Raji (cell line): ENCODE measurements around the gene FNBP1.

Experiments
- POLR2A ChIP-seq: IDR thresholded peaks from 2 replicates; pipeline ENCODE4 v1.6.1; 2011; ENCODE audit warnings: low read depth, low read length, control low read depth; ENCODE audit not compliant: insufficient read depth

Gene FNBP1

GRCh38 chr9:130053109-130053503 lies 10.1 kb upstream of the FNBP1 start:
- TF ChIP-seq POLR2A: no peak

GRCh38 chr9:130051855-130052254 lies 8.9 kb upstream of the FNBP1 start:
- TF ChIP-seq POLR2A: no peak

DNA sequence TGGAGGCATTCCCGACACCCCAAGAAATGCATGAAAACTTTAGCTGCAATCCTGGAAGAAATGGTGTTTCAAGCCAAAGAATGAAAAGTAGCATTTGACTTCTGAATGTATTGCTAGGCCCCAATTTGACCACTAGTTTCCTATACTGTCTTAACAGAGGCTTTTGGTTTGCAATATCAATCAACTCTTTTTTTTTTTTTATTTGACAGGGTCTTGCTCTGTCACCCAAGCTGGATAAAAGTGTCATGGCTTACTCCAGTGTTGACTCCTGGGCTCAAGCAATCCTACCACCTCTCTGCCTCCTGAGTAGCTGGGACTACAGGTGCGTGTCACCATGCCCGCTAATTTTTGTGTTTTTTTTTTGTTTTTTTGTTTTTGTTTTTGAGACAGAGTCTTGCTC lies 7.5 kb upstream of the FNBP1 start:
- no peak for TF ChIP-seq POLR2A

DNA sequence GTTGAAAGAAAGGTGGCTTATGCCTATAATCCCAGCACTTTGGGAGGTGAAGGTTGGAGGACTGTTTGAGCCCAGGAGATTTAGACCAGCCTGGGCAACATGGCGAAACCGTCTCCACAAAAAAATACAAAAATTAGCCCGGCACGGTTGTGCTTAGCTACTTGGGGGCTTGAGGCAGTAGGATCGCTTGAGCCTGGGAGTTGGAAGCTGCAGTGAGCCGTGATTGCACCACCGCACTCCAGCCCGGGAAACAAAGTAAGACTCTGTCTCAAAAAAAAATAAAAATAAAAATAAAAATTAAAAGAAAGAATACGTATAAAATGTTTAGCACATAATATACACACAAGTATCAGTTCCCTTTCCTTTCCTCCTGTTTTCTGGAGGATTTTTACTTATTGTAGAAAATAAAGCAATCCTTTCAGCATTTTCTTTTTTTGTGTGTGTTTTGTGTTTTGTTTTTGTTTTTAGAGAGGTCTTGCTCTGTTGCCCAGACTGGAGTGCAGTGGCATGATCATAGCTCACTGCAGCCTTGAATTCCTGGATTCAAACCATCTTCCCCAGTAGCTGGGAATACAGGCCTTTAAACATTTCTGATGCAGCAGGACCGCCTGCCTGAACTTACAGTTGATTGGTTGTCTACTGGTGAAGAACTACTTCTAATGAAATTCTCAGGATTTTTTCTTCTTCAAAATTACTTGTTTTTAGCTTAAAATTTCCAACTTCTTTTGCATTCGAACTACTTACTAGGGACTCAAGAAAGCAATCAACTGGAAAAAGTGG lies 6.6 kb upstream of the FNBP1 start:
- no peak for TF ChIP-seq POLR2A

DNA sequence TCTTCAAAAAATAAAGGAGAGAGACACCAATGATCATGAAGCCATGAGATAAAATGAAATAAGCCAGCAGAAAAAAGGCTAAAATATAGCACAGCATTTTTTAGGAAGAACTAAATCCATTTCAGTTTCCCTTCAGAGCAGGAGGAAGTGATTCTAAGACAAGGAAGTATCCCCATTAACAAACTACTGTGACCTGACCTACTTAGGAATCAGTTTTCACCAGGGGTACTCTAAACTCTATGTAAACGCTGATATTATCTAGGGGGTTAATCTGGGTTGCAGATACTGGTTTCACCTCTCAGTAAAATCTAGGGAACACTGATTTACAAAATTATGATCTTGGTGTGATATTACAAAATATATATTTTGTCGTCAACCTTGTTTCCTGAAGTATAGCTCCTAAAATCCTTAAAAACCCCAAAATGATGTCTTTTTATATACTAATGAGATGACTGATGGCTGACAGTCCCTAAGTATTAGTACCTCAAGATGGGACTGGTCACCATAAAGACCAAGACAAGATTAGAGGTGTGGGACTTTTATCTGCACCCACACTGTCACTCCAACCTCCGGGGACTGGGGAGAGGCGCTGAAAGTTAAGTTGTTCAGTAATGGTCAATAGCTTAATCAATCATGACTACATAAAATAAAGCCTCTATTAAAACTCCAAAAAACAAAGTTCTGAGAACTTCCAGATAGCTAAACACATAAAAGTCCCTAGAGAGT lies 2.9 kb upstream of the FNBP1 start:
- TF ChIP-seq POLR2A: no peak

DNA sequence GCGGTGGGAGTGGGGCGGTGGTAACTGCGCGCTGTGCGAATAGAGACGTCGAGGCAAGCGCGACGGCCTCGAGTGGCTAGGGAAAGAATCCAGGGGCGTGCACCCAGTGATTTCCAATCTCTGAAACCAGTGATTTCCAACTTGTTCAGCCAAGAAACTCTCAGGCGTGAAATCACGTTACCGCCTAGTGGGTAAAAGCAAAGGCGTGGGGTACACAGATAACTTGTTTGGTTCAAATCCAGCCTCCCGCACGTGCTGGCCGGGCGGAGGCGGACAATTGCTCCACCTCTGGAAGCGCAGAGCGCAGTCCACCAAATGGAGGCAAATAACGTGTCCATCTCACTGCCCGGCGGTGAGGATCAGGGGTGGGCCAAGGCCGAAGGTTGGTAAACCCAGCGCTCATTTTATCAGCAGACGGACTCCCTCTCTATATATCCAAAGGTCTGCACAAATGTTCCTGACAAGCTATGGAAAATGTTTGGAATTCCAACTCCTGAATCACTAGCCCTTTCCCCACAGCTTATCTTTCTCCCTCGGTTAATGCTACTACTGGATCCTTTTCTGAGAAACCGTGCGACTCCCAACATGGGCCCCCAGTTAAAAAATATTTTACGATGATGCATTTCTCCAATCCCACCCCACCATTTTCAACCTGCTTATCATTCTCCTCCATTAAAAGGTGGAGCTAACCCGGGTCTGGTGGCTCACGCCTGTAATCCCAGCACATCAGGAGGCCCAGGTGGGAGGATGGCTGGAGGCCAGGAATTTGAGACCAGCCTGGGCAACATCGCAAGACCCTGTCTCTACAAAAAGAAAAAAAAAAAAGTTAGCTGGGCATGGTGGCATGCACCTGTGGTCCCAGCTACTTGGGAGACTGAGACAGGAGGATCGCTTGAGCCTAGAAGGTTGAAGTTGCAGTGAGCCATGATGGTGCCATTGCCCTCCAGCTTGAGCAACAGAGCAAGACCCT lies 950 bp upstream of the FNBP1 start:
- no peak for TF ChIP-seq POLR2A

DNA sequence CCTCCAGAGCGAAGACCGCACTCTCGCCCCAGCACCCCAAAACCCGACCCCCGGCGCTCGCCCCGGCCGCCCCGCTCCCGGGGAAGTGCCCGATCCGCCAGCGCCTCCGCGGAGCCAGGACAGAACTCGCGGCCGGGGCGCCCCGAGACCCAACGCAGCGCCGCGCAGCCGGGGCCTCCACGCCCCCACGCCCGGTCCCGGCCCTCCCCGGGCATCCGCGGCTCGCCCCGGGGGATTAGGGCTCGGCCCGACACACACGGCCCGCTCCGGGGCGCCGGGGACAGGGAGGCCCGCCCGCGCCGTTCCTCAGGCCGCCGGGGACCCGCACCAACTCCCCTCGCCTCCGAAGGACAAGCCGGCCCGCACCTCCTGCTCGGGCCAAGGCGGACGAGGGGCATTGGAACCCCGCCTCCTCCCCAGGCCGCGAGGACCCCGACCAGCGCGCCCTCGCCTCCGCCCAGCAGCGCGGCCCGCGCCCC lies 544 bp downstream of the FNBP1 start:
- TF ChIP-seq POLR2A: no peak

GRCh38 chr9:130041648-130042405 lies 1.2 kb downstream of the FNBP1 start:
- TF ChIP-seq POLR2A: no peak

DNA sequence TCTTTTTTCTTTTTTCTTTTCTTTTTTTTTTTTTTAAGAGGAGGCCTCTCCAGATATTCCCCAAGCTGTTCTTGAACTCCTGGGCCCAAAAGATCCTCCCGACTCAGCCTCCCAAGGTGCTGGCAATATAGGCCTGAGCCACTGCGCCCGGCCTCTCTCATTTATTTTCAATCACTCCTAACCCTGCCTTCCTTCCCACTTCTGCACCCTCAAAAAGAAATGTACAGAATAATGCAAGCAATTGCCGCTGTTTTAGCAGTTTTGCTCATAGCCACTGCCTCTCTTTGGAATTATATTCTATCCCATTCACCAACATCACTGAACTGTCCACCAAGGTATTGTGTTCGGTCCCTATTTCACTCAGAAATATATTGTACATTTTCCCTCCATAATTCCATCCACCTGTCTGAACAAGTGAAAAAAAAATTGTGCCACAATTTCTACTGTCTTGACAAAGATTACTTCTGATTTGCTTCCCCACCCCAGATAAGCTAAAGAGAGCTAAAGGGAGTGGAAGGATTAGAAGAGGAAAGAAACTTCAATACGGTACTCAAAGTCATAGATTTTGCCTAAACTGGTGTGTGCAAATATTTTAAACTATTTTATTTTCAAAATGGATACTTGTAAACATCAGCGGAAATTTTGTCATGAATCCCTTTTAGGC lies 1.9 kb downstream of the FNBP1 start:
- no peak for TF ChIP-seq POLR2A

GRCh38 chr9:130039528-130040147 lies 3.4 kb downstream of the FNBP1 start:
- no peak for TF ChIP-seq POLR2A

DNA sequence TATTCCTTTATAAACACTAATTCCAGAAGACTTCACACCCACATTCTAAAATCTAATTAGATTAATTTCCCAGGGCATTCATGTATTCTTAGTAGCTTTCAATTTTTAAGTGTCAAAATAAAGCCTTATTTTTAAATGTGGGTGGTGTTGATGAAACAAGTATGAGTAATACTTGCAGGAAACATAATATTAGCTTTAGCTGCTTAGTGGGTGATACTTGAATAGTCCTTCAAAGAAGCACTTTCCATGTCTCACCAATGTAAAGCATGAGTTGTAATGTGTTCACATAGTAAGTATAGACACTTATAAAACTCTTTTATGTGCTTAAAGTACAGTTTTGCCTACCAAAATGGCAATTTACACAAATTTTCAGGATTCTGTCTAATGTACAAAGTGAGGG lies 6.9 kb downstream of the FNBP1 start:
- TF ChIP-seq POLR2A: no peak

DNA sequence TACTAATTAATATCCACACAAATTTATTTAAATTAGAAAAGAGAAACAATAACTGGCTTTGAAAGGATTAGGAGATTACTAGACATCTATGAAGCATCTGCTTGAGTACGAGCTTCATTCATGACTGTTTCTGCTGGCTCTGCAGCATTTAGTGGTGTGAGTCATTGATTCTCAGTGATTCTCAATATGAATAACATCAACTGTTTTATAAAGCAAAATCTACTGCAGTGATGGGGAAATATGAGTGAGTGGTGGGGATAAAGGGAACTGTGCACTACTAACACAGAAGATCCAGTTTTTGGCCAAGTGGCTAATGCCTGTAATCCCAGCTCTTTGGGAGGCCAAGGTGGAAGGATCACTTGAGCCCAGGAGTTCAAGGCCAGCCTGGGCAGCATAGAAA lies 8.4 kb downstream of the FNBP1 start:
- no peak for TF ChIP-seq POLR2A

DNA sequence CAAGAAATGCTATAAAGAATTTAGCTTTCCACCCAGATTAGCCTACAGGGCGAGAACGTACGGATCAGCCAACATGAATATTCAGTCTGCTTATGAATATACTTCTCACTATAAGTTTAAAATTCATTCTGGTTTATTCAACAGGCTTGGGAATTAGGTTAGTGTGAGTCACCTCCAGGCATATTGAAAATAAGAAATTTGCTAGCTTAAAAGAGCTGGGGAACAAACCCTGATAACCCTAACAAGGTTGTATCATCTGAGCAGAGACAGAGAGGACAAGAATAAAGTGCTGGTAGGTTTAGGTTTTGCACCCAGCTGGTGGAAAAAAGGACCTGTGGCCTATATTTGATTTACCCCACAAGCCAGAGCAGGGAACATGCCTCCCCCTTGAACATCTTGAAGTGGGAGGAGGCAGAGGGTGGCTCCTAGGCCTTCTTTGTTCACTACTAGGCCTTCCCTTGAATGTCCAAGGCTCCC lies 12.3 kb downstream of the FNBP1 start:
- no peak for TF ChIP-seq POLR2A
